Liver (tissue), 9 donors: Measurements from ENCODE around the gene LIPH. TPM values are rescaled to one million over a fixed set of nuclear protein-coding genes. Genes with fewer than 3 reads are reported as not detected.

ENCODE experiments used
- DNase-seq: peaks from one replicate; pipeline ENCODE4 v3.0.0-alpha.2; 2017; ENCODE audit warnings: low spot score
- H3K27ac ChIP-seq, 2 donors: one replicate each; pipeline ENCODE4 v1.7.0; 2013; ENCODE audit warnings: inconsistent platforms in 2 of 2, low read length in 2 of 2, control low read depth in 1 of 2, low read depth in 1 of 2, mild to moderate bottlenecking in 1 of 2
- H3K27me3 ChIP-seq, 4 donors: one replicate each; pipeline versions ENCODE4 v1.6.1 to v1.7.0; 2013; ENCODE audit warnings: low read length in 3 of 4, inconsistent platforms in 1 of 4, mild to moderate bottlenecking in 1 of 4, moderate library complexity in 1 of 4; ENCODE audit not compliant: control insufficient read depth in 4 of 4, insufficient read depth in 4 of 4
- H3K36me3 ChIP-seq, 4 donors: one replicate each; pipeline versions ENCODE4 v1.6.1 to v1.7.0; 2013; ENCODE audit warnings: low read length in 3 of 4, mild to moderate bottlenecking in 3 of 4, low read depth in 1 of 4, moderate library complexity in 1 of 4; ENCODE audit not compliant: control insufficient read depth in 4 of 4, insufficient read depth in 3 of 4
- H3K4me1 ChIP-seq, 4 donors: one replicate each; pipeline versions ENCODE4 v1.6.1 to v1.7.0; 2013; ENCODE audit warnings: low read length in 3 of 4, mild to moderate bottlenecking in 3 of 4, moderate library complexity in 1 of 4; ENCODE audit not compliant: control insufficient read depth in 4 of 4, insufficient read depth in 4 of 4
- H3K4me3 ChIP-seq, 3 donors: one replicate each; pipeline versions ENCODE4 v1.6.1 to v1.7.0; 2013; ENCODE audit warnings: low read length in 3 of 3, control low read depth in 1 of 3, low read depth in 1 of 3, mild to moderate bottlenecking in 1 of 3
- H3K9ac ChIP-seq, 2 donors: one replicate each; pipeline ENCODE4 v1.7.0; 2013; ENCODE audit warnings: low read length in 2 of 2, mild to moderate bottlenecking in 2 of 2, moderate library complexity in 2 of 2, control low read depth in 1 of 2, low read depth in 1 of 2
- H3K9me3 ChIP-seq, 4 donors: one replicate each; pipeline versions ENCODE4 v1.6.1 to v1.7.0; 2013; ENCODE audit warnings: low read length in 3 of 4; ENCODE audit not compliant: control insufficient read depth in 4 of 4
- ATF3 ChIP-seq: IDR thresholded peaks from 2 replicates; pipeline ENCODE4 v1.6.1; 2016; ENCODE audit warnings: antibody characterized with exemption
- CTCF ChIP-seq: fragments of 150-350 bp; IDR thresholded peaks from 2 replicates; pipeline ENCODE4 v1.5.1; 2017; ENCODE audit warnings: improper control_type of control experiment, low read depth, low read length; ENCODE audit not compliant: missing input control
- EGR1 ChIP-seq, 2 donors: IDR thresholded peaks; 2 replicates each; pipeline ENCODE4 v1.6.1; 2016 to 2018; ENCODE audit warnings: antibody characterized with exemption in 2 of 2, low read depth in 2 of 2
- FOXA1 ChIP-seq: IDR thresholded peaks from 2 replicates; pipeline ENCODE4 v1.6.1; 2016; ENCODE audit warnings: antibody characterized with exemption
- FOXA2 ChIP-seq: IDR thresholded peaks from 2 replicates; pipeline ENCODE4 v1.6.1; 2016; ENCODE audit warnings: antibody characterized with exemption
- GABPA ChIP-seq, 2 donors: IDR thresholded peaks in 1 of 2; conservative IDR thresholded peaks in 1 of 2; 2 replicates each; pipeline ENCODE4 v1.6.1; 2016; ENCODE audit warnings: antibody characterized with exemption in 2 of 2, mild to moderate bottlenecking in 1 of 2, moderate library complexity in 1 of 2
- HNF4A ChIP-seq, 2 donors: conservative IDR thresholded peaks; 2 replicates each; pipeline ENCODE4 v1.6.1; 2016; ENCODE audit warnings: antibody characterized with exemption in 2 of 2, mild to moderate bottlenecking in 2 of 2
- HNF4G ChIP-seq: IDR thresholded peaks from 2 replicates; pipeline ENCODE4 v1.6.1; 2016; ENCODE audit warnings: antibody characterized with exemption
- JUND ChIP-seq, 2 donors: IDR thresholded peaks; 2 replicates each; pipeline ENCODE4 v1.6.1; 2016; ENCODE audit warnings: antibody characterized with exemption in 2 of 2
- MAX ChIP-seq: IDR thresholded peaks from 2 replicates; pipeline ENCODE4 v1.6.1; 2016; ENCODE audit warnings: antibody characterized with exemption
- NR2F2 ChIP-seq: IDR thresholded peaks from 2 replicates; pipeline ENCODE4 v1.6.1; 2016; ENCODE audit warnings: antibody characterized with exemption
- RAD21 ChIP-seq, 2 donors: IDR thresholded peaks; 2 replicates each; pipeline ENCODE4 v1.6.1; 2016; ENCODE audit warnings: antibody characterized with exemption in 2 of 2, mild to moderate bottlenecking in 2 of 2
- REST ChIP-seq: IDR thresholded peaks from 2 replicates; pipeline ENCODE4 v1.6.1; 2016; ENCODE audit warnings: antibody characterized with exemption, mild to moderate bottlenecking
- RXRA ChIP-seq, 2 donors: IDR thresholded peaks; 2 replicates each; pipeline ENCODE4 v1.6.1; 2017 to 2018; ENCODE audit warnings: antibody characterized with exemption in 2 of 2, mild to moderate bottlenecking in 1 of 2
- SP1 ChIP-seq: IDR thresholded peaks from 2 replicates; pipeline ENCODE4 v1.6.1; 2018; ENCODE audit warnings: antibody characterized with exemption, mild to moderate bottlenecking
- TAF1 ChIP-seq: conservative IDR thresholded peaks from 2 replicates; pipeline ENCODE4 v1.6.1; 2016; ENCODE audit warnings: antibody characterized with exemption, mild to moderate bottlenecking
- YY1 ChIP-seq: IDR thresholded peaks from 2 replicates; pipeline ENCODE4 v1.6.1; 2016; ENCODE audit warnings: antibody characterized with exemption, mild to moderate bottlenecking
- ZBTB33 ChIP-seq: IDR thresholded peaks from 2 replicates; pipeline ENCODE4 v1.6.1; 2016; ENCODE audit warnings: antibody characterized with exemption
- WGBS: extraction: QIAGEN DNeasy Blood & Tissue Kit; methylation state at CpG from one replicate; pipeline ENCODE4 v1.1.7; 2013; 5-methylcytosine and 5-hydroxymethylcytosine counted together
- polyA plus RNA-seq, 2 donors: library from polyadenylated mRNA; stranded (reverse) in 1 of 2; unstranded in 1 of 2; fragments of 200-250 nt in 1 of 2; fragments of >200 nt in 1 of 2; fragmentation: Nextera tagmentation in 1 of 2; extraction: Ambion mirVana in 1 of 2; gene quantifications; one replicate each; pipeline versions ENCODE4 v1.2.1 to v1.2.3, GENCODE V29; 2013 to 2015
- total RNA-seq, 2 donors: library from RNA; depleted of rRNA; stranded (reverse); fragments of >200 nt; gene quantifications; one replicate each; pipeline ENCODE4 v1.2.3, GENCODE V29; 2014
- donor health status: healthy.
- donor health status: healthy.
- donor health status: healthy.
- donor health status: healthy.
- donor health status: healthy.

The LIPH gene
- total and polyA plus RNA-seq, 4 donors: under 0.01 to 0.23 (median 0.09) TPM; not detected in 1

- no peak for TF ChIP-seq REST
- no peak for TF ChIP-seq CTCF
- TF ChIP-seq FOXA2: no peak
- TF ChIP-seq YY1: no peak
Measured at GRCh38 chr3:185586686-185587039, 34.3 kb upstream of the LIPH start (continued).

GRCh38 chr3:185585859-185586685 lies 33.7 kb upstream of the LIPH start, which contains the start of gene SENP2:
Gene SENP2, plus strand, starts transcription at chr3:185586295. Its CDS starts 119 bp downstream, at chr3:185586414.
- Histone ChIP-seq H3K27ac (peak within 1 kb of the TSS; percentile 93 to 97), H3K4me1 (peaks cover 10 to 33% (median 25%) of the 10 kb centered on the region in 4 donors), H3K4me3 (peak within 1 kb of the TSS; percentile 69 to 94 (median 91)), H3K9me3 (no peaks in the 10 kb centered on the region), H3K27me3 (no peaks in the 10 kb centered on the region), H3K9ac (peak within 1 kb of the TSS; percentile 64 to 99), H3K36me3 (no peaks in the 10 kb centered on the region)
- DNase-seq: peak; percentile 99
- peak; percentile 15 for TF ChIP-seq FOXA1
- TF ChIP-seq EGR1 (IDR thresholded peaks at IDR 0.05; ENCODE audit: low read depth in 2 of 2): no peak
- no peak for TF ChIP-seq FOXA2
- TF ChIP-seq RAD21 (IDR thresholded peaks at IDR 0.05): no peak
- peak; percentile 76 for TF ChIP-seq SP1
- peak; percentile 59 for TF ChIP-seq TAF1
- TF ChIP-seq YY1: peak; percentile 76
- TF ChIP-seq HNF4G: no peak
- TF ChIP-seq JUND (IDR thresholded peaks at IDR 0.05): peak; percentile 86 to 88
- no peak for TF ChIP-seq NR2F2
- TF ChIP-seq ZBTB33: peak; percentile 42
- no peak for TF ChIP-seq CTCF
- TF ChIP-seq REST: peak; percentile 11
- TF ChIP-seq MAX: peak; percentile 89
- peak; percentile 71 for TF ChIP-seq ATF3
- peak; percentile 64 to 90 for TF ChIP-seq GABPA (IDR thresholded peaks at IDR 0.05 in 1 of 2, conservative IDR thresholded peaks at IDR 0.05 in 1 of 2)
- TF ChIP-seq RXRA (IDR thresholded peaks at IDR 0.05): peak; percentile 26 to 40
- peak in 1 of 2 donors; percentile 9 for TF ChIP-seq HNF4A (conservative IDR thresholded peaks at IDR 0.05)
- under 1% methylated on average over 64 of the region's 64 CpGs for WGBS
